Cardiac muscle cell (in vitro differentiated cells and primary cell): ENCODE data around the gene RTN1. TPM values are rescaled to one million over a fixed set of nuclear protein-coding genes. Genes with fewer than 3 reads are reported as not detected.

Experiments
- DNase-seq, 2 donors: peaks; one replicate each; pipeline versions ENCODE4 v3.0.0 to v3.0.0-alpha.2; 2010 to 2017; ENCODE audit warnings: low read depth in 1 of 2, low spot score in 1 of 2
- H3K27ac ChIP-seq: fragments of 200-600 bp; sonication (generic); 2 replicates; pipeline ENCODE4 v1.5.1; 2016
- H3K27me3 ChIP-seq: fragments of 200-600 bp; sonication (generic); 2 replicates; pipeline ENCODE4 v1.6.0; 2016; ENCODE audit warnings: control low read depth
- H3K36me3 ChIP-seq: fragments of 200-600 bp; sonication (generic); 2 replicates; pipeline ENCODE4 v1.5.1; 2016; ENCODE audit warnings: control low read depth
- H3K4me1 ChIP-seq: fragments of 200-600 bp; sonication (generic); 2 replicates; pipeline ENCODE4 v1.8.1; 2017; ENCODE audit warnings: low read depth, mild to moderate bottlenecking, mixed run types
- H3K4me3 ChIP-seq: fragments of 200-600 bp; sonication (generic); 2 replicates; pipeline ENCODE4 v1.5.1; 2016; ENCODE audit warnings: mild to moderate bottlenecking
- H3K9me3 ChIP-seq: fragments of 200-600 bp; sonication (generic); 2 replicates; pipeline ENCODE4 v1.5.1; 2017; ENCODE audit warnings: low read depth, mild to moderate bottlenecking, control low read depth
- polyA plus RNA-seq: library from polyadenylated mRNA; unstranded; fragments of >200 nt; fragmentation: Nextera tagmentation; extraction: Ambion mirVana; gene quantifications from 2 replicates; pipeline ENCODE4 v1.2.1, GENCODE V29; 2016
- total RNA-seq: library from RNA; depleted of rRNA; stranded (reverse); fragments of >200 nt; gene quantifications from 2 replicates; pipeline ENCODE4 v1.2.3, GENCODE V29; 2016
- TF ChIP-seq, protein P1 (sequence below): IDR thresholded peaks from 2 replicates; pipeline ENCODE4 v1.5.1; 2012; ENCODE audit warnings: low read depth, mild to moderate bottlenecking, low read length

The RTN1 gene
- total and polyA plus RNA-seq, 2 experiments from 2014 or later, result 1.5 to 3.4 TPM

- no peaks in the 10 kb centered on the region for H3K9me3 ChIP-seq
- no peaks in the 10 kb centered on the region for H3K36me3 ChIP-seq
- TF ChIP-seq, protein P1, sequence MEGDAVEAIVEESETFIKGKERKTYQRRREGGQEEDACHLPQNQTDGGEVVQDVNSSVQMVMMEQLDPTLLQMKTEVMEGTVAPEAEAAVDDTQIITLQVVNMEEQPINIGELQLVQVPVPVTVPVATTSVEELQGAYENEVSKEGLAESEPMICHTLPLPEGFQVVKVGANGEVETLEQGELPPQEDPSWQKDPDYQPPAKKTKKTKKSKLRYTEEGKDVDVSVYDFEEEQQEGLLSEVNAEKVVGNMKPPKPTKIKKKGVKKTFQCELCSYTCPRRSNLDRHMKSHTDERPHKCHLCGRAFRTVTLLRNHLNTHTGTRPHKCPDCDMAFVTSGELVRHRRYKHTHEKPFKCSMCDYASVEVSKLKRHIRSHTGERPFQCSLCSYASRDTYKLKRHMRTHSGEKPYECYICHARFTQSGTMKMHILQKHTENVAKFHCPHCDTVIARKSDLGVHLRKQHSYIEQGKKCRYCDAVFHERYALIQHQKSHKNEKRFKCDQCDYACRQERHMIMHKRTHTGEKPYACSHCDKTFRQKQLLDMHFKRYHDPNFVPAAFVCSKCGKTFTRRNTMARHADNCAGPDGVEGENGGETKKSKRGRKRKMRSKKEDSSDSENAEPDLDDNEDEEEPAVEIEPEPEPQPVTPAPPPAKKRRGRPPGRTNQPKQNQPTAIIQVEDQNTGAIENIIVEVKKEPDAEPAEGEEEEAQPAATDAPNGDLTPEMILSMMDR, result no peak
- H3K4me1 ChIP-seq, result no peaks in the 10 kb centered on the region
- no peak for DNase-seq
- no peak overlapping the region for H3K27ac ChIP-seq
- H3K27me3 ChIP-seq, result no peaks in the 10 kb centered on the region
- no peak overlapping the region for H3K4me3 ChIP-seq
These were observed 288.4 kb downstream of the RTN1 start for GRCh38 chr14:59582161-59582560.

DNA sequence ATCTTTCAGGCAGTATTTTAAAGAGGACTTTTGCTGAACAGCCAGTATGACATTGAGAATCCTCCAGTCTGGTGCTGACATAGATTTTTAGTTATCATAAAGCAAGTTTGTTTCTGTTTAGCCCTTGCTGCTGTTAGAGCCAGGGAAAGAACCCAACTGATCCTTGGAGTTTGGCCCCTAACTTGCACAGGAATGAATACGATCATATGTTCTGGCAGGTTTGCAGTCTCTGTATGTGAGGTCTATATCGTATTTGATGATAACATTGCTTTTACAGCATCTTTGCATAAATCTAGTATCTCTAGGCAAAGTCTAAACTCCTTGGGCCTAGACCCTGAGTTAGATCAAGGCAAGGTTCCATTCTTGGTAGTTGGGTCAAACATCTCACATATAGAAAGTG is 289.7 kb downstream of the RTN1 start:
- H3K4me1 ChIP-seq, result no peaks in the 10 kb centered on the region
- H3K9me3 ChIP-seq, result no peaks in the 10 kb centered on the region
- H3K27me3 ChIP-seq, result no peaks in the 10 kb centered on the region
- no peaks in the 10 kb centered on the region for H3K36me3 ChIP-seq
- TF ChIP-seq, protein P1, result no peak
- no peak overlapping the region for H3K4me3 ChIP-seq
- no peak overlapping the region for H3K27ac ChIP-seq
- DNase-seq, result no peak

DNA sequence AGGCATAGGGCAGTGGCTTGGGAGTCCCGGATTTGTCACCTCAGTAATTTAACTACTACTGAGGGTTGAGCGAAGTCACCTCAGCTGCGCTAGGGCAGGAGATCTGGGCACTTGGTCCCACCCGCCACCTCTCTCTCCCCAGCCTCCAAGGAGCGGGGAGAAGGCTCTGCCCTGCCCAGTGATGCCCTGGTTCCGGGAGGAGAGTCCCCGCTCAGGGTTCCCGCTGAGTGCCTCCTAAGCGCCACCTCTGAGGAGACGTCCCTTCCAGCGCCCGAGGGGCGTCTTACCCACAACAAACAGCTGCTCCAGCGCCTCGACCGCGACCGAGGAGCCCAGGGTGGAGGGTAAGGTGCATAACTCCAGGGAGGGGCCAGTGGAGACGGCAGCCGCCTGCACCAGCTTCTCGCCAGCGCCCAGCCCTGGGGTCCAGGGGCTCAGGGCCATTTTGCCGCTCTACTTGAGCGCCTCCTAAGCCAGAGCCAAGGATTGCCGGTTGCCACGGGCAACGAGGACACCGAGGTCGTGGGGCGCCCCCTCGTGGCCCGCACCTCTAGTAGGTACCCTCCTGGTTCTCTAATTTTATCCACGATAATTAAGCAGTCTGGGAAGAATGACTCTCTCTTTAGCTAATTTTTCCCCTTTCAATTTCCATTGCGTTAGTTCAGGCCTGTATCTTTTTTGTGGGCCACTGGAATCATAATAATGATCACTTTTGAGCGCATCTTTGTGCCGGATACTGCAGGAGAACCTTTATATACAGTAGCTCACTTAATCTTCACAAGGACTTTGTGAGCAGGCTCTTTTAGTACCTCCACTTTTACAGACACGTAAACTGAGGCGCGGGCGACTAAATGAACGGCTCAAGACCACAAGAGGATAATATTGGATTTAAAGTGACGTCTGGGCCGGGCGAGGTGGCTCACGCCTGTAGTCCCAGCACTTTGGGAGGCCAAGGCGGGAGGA is 294.0 kb downstream of the RTN1 start, which contains the start of gene CCDC175:
Gene CCDC175, minus strand, starts transcription at position 481 of the 963 bp plus-strand sequence. Its CDS starts 37 bp downstream, at position 444.
- Histone ChIP-seq H3K27me3 (no peaks in the 10 kb centered on the region), H3K27ac (no peak within 1 kb of the TSS), H3K9me3 (no peaks in the 10 kb centered on the region), H3K4me3 (peak within 1 kb of the TSS; percentile 38), H3K36me3 (no peaks in the 10 kb centered on the region), H3K4me1 (no peaks in the 10 kb centered on the region)
- DNase-seq, result peak; percentile 85 to 98
- TF ChIP-seq, protein P1, result peak; percentile 87

DNA sequence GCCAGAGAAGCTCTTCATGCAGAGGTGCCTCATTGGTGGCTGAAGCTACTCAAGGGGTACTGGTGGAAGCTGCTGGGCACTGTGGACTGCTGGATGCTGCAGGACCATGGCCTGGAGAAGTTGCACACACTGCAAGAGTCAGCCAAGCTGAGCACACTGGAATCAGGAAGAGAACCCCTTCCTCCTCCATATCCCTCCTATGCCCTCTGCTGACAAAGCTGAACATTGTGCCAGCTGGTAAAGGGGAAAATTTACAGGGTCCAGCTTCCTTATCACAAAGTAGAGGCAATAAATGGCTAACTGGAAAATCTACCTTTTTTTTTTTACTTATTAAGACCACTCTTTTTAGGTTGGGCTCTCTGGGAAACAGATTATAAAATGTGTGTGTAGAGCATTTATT is 300.5 kb downstream of the RTN1 start:
- no peaks in the 10 kb centered on the region for H3K4me1 ChIP-seq
- DNase-seq, result peak in 1 of 2 donors; percentile 11
- no peaks in the 10 kb centered on the region for H3K9me3 ChIP-seq
- H3K4me3 ChIP-seq, result no peak overlapping the region
- no peaks in the 10 kb centered on the region for H3K27me3 ChIP-seq
- H3K36me3 ChIP-seq, result no peaks in the 10 kb centered on the region
- TF ChIP-seq, protein P1, result peak; percentile 10
- no peak overlapping the region for H3K27ac ChIP-seq

DNA sequence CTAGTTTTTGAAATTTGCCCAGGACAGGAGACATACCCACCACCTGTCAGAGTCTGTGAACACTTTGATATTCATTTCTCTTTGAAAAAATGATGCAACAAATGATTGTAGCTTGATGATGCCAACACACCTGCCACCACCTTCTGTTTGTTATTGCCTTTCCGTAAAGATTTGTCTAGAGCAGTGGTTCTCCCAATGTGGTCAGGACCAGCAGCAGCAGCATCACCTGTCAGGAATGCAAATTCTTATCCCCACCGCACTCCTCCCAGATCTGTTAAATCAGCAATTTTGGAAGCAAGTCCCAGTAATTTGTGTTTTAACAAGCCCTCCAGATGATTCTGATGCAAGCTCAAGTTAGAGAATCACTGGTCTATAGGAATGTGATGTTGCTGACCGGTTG is 303.9 kb downstream of the RTN1 start:
- no peak for DNase-seq
- no peak overlapping the region for H3K27ac ChIP-seq
- no peak overlapping the region for H3K4me3 ChIP-seq
- TF ChIP-seq, protein P1, result no peak
- no peaks in the 10 kb centered on the region for H3K27me3 ChIP-seq
- no peaks in the 10 kb centered on the region for H3K4me1 ChIP-seq
- H3K9me3 ChIP-seq, result no peaks in the 10 kb centered on the region
- no peaks in the 10 kb centered on the region for H3K36me3 ChIP-seq
